Measurements from ENCODE around the gene GPER1.
"Not testable (repeated sequence)": the region's sequence is repeated elsewhere in the genome, so short reads cannot be mapped to it uniquely, and the experiment has no call there.

Gene GPER1

GRCh38 chr7:1103789-1104515 lies 16.0 kb downstream of the GPER1 start:
- DNase-seq (ENCODE audit: low read depth) = no peak

- no peak for DNase-seq (ENCODE audit: low read depth)
These were observed 16.7 kb downstream of the GPER1 start for GRCh38 chr7:1104516-1105179.

DNA sequence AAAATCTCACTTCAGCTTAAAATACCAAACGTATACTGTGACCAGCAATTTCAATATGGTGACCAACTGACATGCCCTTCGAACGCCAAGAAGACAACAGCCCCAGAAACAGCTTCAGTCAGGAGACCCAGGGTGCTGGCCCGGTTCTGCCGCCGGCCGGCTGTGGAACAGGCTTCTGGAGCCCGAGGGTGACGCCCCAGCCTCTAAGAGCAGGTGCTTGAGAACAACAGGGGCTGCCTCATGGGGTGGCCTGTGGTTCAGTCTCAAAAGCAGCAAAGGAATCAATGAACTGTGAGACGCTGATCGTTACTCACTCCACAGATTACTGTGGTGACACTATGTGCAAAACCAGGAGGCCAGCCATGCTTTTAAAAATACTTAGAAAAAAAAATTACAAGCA lies 17.3 kb downstream of the GPER1 start:
- no peak for DNase-seq (ENCODE audit: low read depth)

- no peak for DNase-seq (ENCODE audit: low read depth)
These were observed 18.3 kb downstream of the GPER1 start for GRCh38 chr7:1106063-1106792.

- no peak for DNase-seq (ENCODE audit: low read depth)
These were observed 19.0 kb downstream of the GPER1 start for GRCh38 chr7:1106793-1107421.

GRCh38 chr7:1108264-1108920 lies 20.5 kb downstream of the GPER1 start:
- no peak for DNase-seq (ENCODE audit: low read depth)

DNA sequence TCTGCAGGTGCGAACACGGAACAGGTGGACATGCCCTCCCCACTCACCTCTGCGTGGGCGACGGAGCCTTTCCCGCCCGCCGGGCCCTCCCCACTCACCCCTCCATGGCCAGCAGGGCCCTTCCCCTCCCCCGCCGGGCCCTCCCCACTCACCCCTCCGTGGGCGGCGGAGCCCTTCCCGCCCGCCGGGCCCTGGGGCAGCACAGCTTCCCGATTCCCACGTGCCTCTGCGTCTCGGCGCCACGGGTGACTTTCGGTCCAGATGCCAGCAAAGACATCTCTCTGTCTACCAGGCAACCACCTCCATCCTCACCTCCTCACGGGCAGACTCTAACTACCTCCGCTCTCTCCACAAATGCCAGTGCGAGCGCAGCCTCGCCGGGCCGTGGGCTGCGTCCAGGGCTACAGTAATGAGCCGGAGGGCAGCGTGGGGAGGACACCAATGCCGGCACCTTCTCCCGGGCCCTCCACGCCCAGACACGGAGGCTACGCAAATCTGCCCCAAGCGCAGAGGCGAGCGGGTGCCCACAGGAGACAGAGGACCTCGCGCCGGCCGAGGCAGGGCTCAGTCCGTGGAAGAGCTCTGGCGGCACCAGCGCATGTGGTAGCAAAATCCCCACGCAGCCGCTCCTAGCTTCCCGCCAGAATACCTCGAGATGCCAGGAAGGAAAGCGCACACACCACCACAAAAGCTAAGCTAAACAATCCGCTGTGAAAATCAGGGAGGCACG lies 21.8 kb downstream of the GPER1 start:
- no peak for DNase-seq (ENCODE audit: low read depth)

- no peak for DNase-seq (ENCODE audit: low read depth)
These were observed 22.4 kb downstream of the GPER1 start for GRCh38 chr7:1110358-1110757.

DNA sequence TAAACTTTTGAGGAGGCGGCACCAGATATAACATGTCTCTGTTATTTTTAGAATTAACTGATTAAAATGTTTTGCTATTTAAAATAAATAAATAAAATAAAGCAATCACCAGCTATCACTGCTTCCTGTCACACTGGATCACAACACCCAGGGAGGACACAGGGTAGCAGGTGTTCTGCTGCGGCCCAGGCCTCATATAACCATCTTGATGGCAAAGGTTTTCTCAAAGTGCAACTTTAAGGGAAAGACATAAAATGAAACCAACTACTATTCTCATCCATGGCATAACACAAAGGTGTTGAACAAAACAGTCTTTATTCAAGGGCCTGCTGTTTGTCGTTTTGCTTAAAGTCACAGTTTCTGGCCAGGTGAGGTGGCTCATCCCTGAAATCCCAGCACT lies 23.2 kb downstream of the GPER1 start:
- no peak for DNase-seq (ENCODE audit: low read depth)

DNA sequence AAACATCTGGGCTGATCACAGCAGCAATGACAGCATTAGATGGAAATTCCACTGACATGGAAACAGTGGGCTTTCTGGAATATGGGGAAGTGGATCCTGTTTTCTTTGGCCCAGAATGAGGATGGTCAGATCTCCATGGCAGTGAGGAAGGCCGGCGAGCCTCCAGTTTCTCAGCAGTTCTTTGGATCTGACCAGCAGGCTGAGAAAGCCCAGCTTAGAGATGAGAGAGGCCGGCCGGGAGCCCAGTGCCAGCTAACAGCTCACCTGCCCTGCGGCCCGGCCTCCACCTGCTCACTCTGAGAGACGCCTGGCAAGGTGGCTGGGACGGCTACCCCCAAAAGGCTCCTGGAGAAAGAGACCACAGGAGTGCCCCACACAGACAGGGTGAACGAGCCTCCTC lies 24.2 kb downstream of the GPER1 start:
- DNase-seq (ENCODE audit: low read depth) = no peak

- no peak for DNase-seq (ENCODE audit: low read depth)
These were observed 25.0 kb downstream of the GPER1 start for GRCh38 chr7:1112625-1113547.

DNA sequence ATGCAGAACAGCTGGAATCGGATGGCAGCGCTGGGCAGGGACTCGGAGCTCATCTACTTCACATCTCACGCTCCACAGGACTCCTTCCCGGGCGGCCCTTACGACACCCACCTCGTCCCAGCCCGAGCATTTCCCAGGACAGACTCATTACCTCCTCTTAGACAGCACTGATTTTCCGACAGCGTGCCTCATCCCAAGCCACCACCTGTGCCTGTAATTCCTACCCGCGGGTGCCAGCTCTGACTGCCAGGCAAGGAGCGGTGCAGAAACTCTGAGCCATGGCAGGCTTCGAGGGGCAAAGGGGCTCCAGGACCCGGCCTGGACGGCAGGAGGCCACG lies 25.6 kb downstream of the GPER1 start:
- DNase-seq (ENCODE audit: low read depth) = no peak

GRCh38 chr7:1114088-1114487 lies 26.2 kb downstream of the GPER1 start:
- DNase-seq (ENCODE audit: low read depth) = no peak

DNA sequence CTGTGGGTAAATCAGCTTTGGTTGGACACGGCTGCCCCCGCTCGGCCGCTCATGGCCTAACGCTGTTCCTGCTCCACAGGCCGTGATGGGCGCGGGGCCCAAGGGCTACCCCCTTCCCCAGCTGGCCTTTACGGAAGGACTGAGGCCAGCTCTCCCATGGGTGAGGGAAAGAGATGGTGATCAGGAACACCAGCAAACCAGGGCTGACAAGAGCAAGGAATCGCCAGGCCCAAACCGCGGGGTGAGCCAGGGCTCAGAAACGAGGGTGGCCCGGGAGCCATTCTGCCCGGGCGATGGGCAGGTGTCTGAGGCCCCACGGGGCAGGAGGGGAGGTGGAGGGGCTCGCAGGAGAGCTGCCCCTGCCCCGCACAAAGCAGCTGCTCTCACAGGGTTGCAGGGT lies 26.6 kb downstream of the GPER1 start:
- DNase-seq (ENCODE audit: low read depth) = no peak

DNA sequence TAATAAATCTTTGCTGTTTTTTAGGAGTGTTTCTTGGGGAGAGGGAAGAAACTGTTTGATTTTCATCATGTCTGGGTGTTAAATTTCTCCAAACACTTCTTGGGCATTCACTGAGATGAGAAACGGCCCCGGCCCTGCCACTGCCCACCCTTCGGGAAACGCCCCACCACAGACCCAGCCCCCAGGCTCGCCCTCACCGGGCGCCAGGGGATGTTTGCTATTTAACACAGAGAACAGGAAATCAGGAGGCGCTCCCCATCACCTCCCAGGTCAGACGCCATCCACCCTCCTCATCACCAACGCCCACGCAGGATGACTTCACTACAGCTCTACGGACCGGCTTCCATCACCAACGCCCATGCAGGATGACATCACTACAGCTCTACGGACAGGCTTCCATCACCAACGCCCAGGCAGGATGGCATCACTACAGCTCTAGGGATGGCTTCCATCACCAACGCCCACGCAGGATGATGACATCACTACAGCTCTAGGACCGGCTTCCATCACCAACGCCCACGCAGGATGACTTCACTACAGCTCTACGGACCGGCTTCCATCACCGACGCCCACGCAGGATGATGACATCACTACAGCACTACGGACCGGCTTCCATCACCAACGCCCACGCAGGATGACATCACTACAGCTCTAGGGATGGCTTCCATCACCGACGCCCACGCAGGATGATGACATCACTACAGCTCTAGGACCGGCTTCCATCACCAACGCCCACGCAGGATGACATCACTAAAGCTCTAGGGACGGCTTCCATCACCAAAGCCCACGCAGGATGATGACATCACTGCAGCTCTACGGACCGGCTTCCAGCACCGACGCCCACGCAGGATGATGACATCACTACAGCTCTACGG lies 27.5 kb downstream of the GPER1 start:
- DNase-seq (ENCODE audit: low read depth) = not testable (repeated sequence)

GRCh38 chr7:1116383-1117008 lies 28.6 kb downstream of the GPER1 start:
- not testable (repeated sequence) for DNase-seq (ENCODE audit: low read depth)

DNA sequence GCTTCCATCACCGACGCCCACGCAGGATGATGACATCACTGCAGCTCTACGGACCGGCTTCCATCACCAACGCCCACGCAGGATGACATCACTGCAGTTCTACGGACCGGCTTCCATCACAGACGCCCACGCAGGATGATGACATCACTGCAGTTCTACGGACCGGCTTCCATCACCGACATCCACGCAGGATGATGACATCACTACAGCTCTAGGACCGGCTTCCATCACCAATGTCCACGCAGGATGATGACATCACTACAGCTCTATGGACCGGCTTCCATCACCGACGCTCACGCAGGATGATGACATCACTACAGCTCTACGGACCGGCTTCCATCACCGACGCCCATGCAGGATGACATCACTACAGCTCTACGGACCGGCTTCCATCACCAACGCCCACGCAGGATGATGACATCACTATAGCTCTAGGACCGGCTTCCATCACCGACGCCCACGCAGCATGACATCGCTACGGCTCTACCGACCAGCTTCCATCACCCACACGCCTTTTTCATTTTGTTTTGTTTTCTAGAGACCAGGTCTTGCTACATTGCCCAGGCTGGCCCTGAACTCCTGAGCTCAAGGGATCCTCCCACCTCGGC lies 29.5 kb downstream of the GPER1 start:
- no peak for DNase-seq (ENCODE audit: low read depth)

GRCh38 chr7:1119201-1119600 lies 31.3 kb downstream of the GPER1 start:
- DNase-seq (ENCODE audit: low read depth) = no peak

GRCh38 chr7:1120791-1121190 lies 32.9 kb downstream of the GPER1 start:
- DNase-seq (ENCODE audit: low read depth) = no peak

Measured in GM04504 (cell line).